Neuronal stem cell (in vitro differentiated cells): ENCODE data around the gene GAS6.
"Not testable (repeated sequence)": the region's sequence is repeated elsewhere in the genome, so short reads cannot be mapped to it uniquely, and the experiment has no call there.

Experiments used
- DNase-seq: peaks from one replicate; pipeline ENCODE4 v3.0.0-alpha.2; 2013; ENCODE audit warnings: low spot score
- H2AFZ ChIP-seq: one replicate; pipeline ENCODE4 v1.6.1; 2013; ENCODE audit warnings: mild to moderate bottlenecking, low read length, inconsistent platforms
- H2AK5ac ChIP-seq: 2 replicates; pipeline ENCODE4 v1.6.1; 2013; ENCODE audit warnings: low read depth, mild to moderate bottlenecking, inconsistent platforms, low read length, moderate library complexity, mixed read lengths
- H2BK120ac ChIP-seq: 2 replicates; pipeline ENCODE4 v1.6.1; 2013; ENCODE audit warnings: low read depth, mild to moderate bottlenecking, inconsistent platforms, low read length, moderate library complexity, mixed read lengths
- H2BK12ac ChIP-seq: one replicate; pipeline ENCODE4 v1.6.1; 2013; ENCODE audit warnings: low read length, inconsistent platforms
- H2BK15ac ChIP-seq: 2 replicates; pipeline ENCODE4 v1.6.1; 2013; ENCODE audit warnings: mild to moderate bottlenecking, low read length, inconsistent platforms, mixed read lengths
- H2BK5ac ChIP-seq: one replicate; pipeline ENCODE4 v1.6.1; 2013; ENCODE audit warnings: inconsistent platforms, mild to moderate bottlenecking, low read length, moderate library complexity
- H3K14ac ChIP-seq: one replicate; pipeline ENCODE4 v1.6.1; 2013; ENCODE audit warnings: low read length, inconsistent platforms
- H3K18ac ChIP-seq: 2 replicates; pipeline ENCODE4 v1.6.1; 2013; ENCODE audit warnings: low read length, inconsistent platforms
- H3K23ac ChIP-seq: 2 replicates; pipeline ENCODE4 v1.6.1; 2013; ENCODE audit warnings: low read depth, mild to moderate bottlenecking, mixed read lengths, low read length, inconsistent platforms; ENCODE audit not compliant: poor library complexity
- H3K27ac ChIP-seq: replicated peaks from 3 replicates; pipeline ENCODE4 v1.5.1; 2013; ENCODE audit warnings: low read length, inconsistent platforms
- H3K27me3 ChIP-seq, 3 experiments: 2 replicates each; pipeline ENCODE4 v1.6.1; 2013; ENCODE audit warnings: low read length in 3 of 3, mild to moderate bottlenecking in 2 of 3, inconsistent platforms in 1 of 3, low read depth in 1 of 3, mixed read lengths in 1 of 3, moderate library complexity in 1 of 3; ENCODE audit not compliant: control insufficient read depth in 3 of 3, insufficient read depth in 3 of 3
- H3K36me3 ChIP-seq, 2 donors: replicated peaks in 1 of 2; 2 replicates each; pipeline ENCODE4 v1.6.1; 2013; ENCODE audit warnings: low read length in 2 of 2; ENCODE audit not compliant: control insufficient read depth in 2 of 2, insufficient read depth in 2 of 2
- H3K4ac ChIP-seq: 2 replicates; pipeline ENCODE4 v1.6.1; 2013; ENCODE audit warnings: inconsistent platforms, mild to moderate bottlenecking, low read length, moderate library complexity
- H3K4me1 ChIP-seq, 2 donors: 1 replicate in 1 of 2; 2 replicates in 1 of 2; pipeline ENCODE4 v1.6.1; 2013; ENCODE audit warnings: low read length in 2 of 2, low read depth in 1 of 2; ENCODE audit not compliant: control insufficient read depth in 2 of 2, insufficient read depth in 1 of 2
- H3K4me2 ChIP-seq: one replicate; pipeline ENCODE4 v1.6.1; 2013; ENCODE audit warnings: mild to moderate bottlenecking, low read length, inconsistent platforms; ENCODE audit not compliant: insufficient read depth, poor library complexity, severe bottlenecking
- H3K4me3 ChIP-seq, 2 donors: 2 replicates each; pipeline ENCODE4 v1.5.1; 2013; ENCODE audit warnings: low read length in 2 of 2, mild to moderate bottlenecking in 2 of 2, inconsistent platforms in 1 of 2, moderate library complexity in 1 of 2
- H3K79me1 ChIP-seq: one replicate; pipeline ENCODE4 v1.6.1; 2013; ENCODE audit warnings: low read depth, mild to moderate bottlenecking, inconsistent platforms, low read length, moderate library complexity
- H3K9ac ChIP-seq: one replicate; pipeline ENCODE4 v1.6.1; 2013; ENCODE audit warnings: mild to moderate bottlenecking, low read depth, low read length, inconsistent platforms; ENCODE audit not compliant: poor library complexity
- H3K9me3 ChIP-seq, 2 donors: replicated peaks in 1 of 2; 2 replicates each; pipeline versions ENCODE3 to v1.6.1; 2013; ENCODE audit warnings: low read length in 2 of 2, mild to moderate bottlenecking in 2 of 2, inconsistent platforms in 1 of 2, low read depth in 1 of 2, mixed read lengths in 1 of 2, moderate library complexity in 1 of 2; ENCODE audit not compliant: control insufficient read depth in 2 of 2, insufficient read depth in 1 of 2
- H4K8ac ChIP-seq: one replicate; pipeline ENCODE4 v1.6.1; 2013; ENCODE audit warnings: low read depth, mild to moderate bottlenecking, inconsistent platforms, low read length, moderate library complexity
- H4K91ac ChIP-seq: one replicate; pipeline ENCODE4 v1.6.1; 2013; ENCODE audit warnings: low read length, low read depth, mild to moderate bottlenecking, inconsistent platforms; ENCODE audit not compliant: poor library complexity
- WGBS, 2 donors: extraction: QIAGEN DNeasy Blood & Tissue Kit; methylation state at CpG; one replicate each; pipeline ENCODE4 v1.1.7; 2013; ENCODE audit warnings: missing lambda C conversion rate in 2 of 2, mixed read lengths in 1 of 2; ENCODE audit not compliant: insufficient read length in 2 of 2, insufficient replicate concordance in 1 of 2; ENCODE audit errors: extremely low coverage in 2 of 2; 5-methylcytosine and 5-hydroxymethylcytosine counted together

The GAS6 gene

GRCh38 chr13:113830426-113830950 is 33.4 kb downstream of the GAS6 start:
- no CpG with 5 or more reads among the region's 22 CpGs for WGBS, 2 donors
- DNase-seq, H3K4me1 ChIP-seq, H3K79me1 ChIP-seq, H3K27me3 ChIP-seq, H2BK12ac ChIP-seq, H2BK5ac ChIP-seq, H2BK15ac ChIP-seq, H2AFZ ChIP-seq, H3K4ac ChIP-seq, H3K4me3 ChIP-seq, H3K9me3 ChIP-seq, H4K8ac ChIP-seq, H3K4me2 ChIP-seq, H2BK120ac ChIP-seq, H4K91ac ChIP-seq, H3K23ac ChIP-seq, H2AK5ac ChIP-seq, H3K9ac ChIP-seq, H3K27ac ChIP-seq, H3K36me3 ChIP-seq, H3K18ac ChIP-seq, H3K14ac ChIP-seq: not testable (repeated sequence)

- H3K23ac ChIP-seq: no peak overlapping the region
- H3K27ac ChIP-seq: no peak overlapping the region
- no peak overlapping the region for H3K14ac ChIP-seq
- no peak overlapping the region for H2BK5ac ChIP-seq
- no peak overlapping the region for H4K91ac ChIP-seq
- no peak overlapping the region for H2BK120ac ChIP-seq
- H3K4me2 ChIP-seq: no peak overlapping the region
- H3K18ac ChIP-seq: no peak overlapping the region
- H3K27me3 ChIP-seq: no peaks in the 10 kb centered on the region
- H3K79me1 ChIP-seq: no peaks in the 10 kb centered on the region
- H3K4me1 ChIP-seq: peaks cover 0 to 2% of the 10 kb centered on the region in 2 donors
- H3K4me3 ChIP-seq: peak overlapping the region in 1 of 2 donors; percentile 65
- H2BK12ac ChIP-seq: no peak overlapping the region
- peaks cover 0 to 8% of the 10 kb centered on the region in 2 donors for H3K36me3 ChIP-seq
- no peak overlapping the region for H4K8ac ChIP-seq
- DNase-seq: no peak
- H3K9ac ChIP-seq: no peak overlapping the region
- no peak overlapping the region for H2BK15ac ChIP-seq
- H3K4ac ChIP-seq: no peak overlapping the region
- no peak overlapping the region for H2AFZ ChIP-seq
- no CpG with 5 or more reads among the region's 20 CpGs for WGBS, 2 donors
- peaks cover 3% of the 10 kb centered on the region in 2 donors for H3K9me3 ChIP-seq
- no peak overlapping the region for H2AK5ac ChIP-seq
These were observed 35.5 kb downstream of the GAS6 start for GRCh38 chr13:113828282-113828825.

GRCh38 chr13:113827021-113827420 is 36.9 kb downstream of the GAS6 start:
- peaks cover 2% of the 10 kb centered on the region for H3K79me1 ChIP-seq
- no peak overlapping the region for H2BK12ac ChIP-seq
- peaks cover 3% of the 10 kb centered on the region in 2 donors for H3K9me3 ChIP-seq
- no peak overlapping the region for H3K9ac ChIP-seq
- WGBS, 2 donors: no CpG with 5 or more reads among the region's 19 CpGs
- no peak overlapping the region for H3K18ac ChIP-seq
- peak overlapping the region; percentile 26 for H2BK5ac ChIP-seq
- H4K8ac ChIP-seq: no peak overlapping the region
- no peak overlapping the region for H2AFZ ChIP-seq
- peaks cover 0 to 10% of the 10 kb centered on the region in 2 donors for H3K36me3 ChIP-seq
- H2BK15ac ChIP-seq: no peak overlapping the region
- H2AK5ac ChIP-seq: no peak overlapping the region
- H3K27ac ChIP-seq: no peak overlapping the region
- H2BK120ac ChIP-seq: no peak overlapping the region
- no peak overlapping the region for H3K4me3 ChIP-seq
- H3K4ac ChIP-seq: no peak overlapping the region
- H3K14ac ChIP-seq: no peak overlapping the region
- H3K23ac ChIP-seq: no peak overlapping the region
- peaks cover 2 to 10% of the 10 kb centered on the region in 2 donors for H3K4me1 ChIP-seq
- no peaks in the 10 kb centered on the region for H3K27me3 ChIP-seq
- no peak overlapping the region for H3K4me2 ChIP-seq
- no peak overlapping the region for H4K91ac ChIP-seq
- no peak for DNase-seq

GRCh38 chr13:113826446-113826845 is 37.4 kb downstream of the GAS6 start:
- no CpG with 5 or more reads among the region's 35 CpGs for WGBS, 2 donors
- not testable (repeated sequence) for H3K18ac ChIP-seq

More at GRCh38 chr13:113826446-113826845, 37.4 kb downstream of the GAS6 start:
- H4K8ac ChIP-seq, H3K9me3 ChIP-seq, H3K27me3 ChIP-seq, DNase-seq, H3K23ac ChIP-seq, H4K91ac ChIP-seq, H3K36me3 ChIP-seq, H3K14ac ChIP-seq, H3K4me2 ChIP-seq, H2BK15ac ChIP-seq, H2BK12ac ChIP-seq, H2AFZ ChIP-seq, H2BK120ac ChIP-seq, H3K9ac ChIP-seq, H3K4me3 ChIP-seq, H3K79me1 ChIP-seq, H2AK5ac ChIP-seq, H3K4ac ChIP-seq, H3K27ac ChIP-seq: not testable (repeated sequence)
- peaks cover 2 to 11% of the 10 kb centered on the region in 2 donors for H3K4me1 ChIP-seq
- peak overlapping the region; percentile 26 for H2BK5ac ChIP-seq
